Sigmoid colon (tissue), 4 donors: ENCODE data around the gene MACROD2.

Source experiments
- CTCF ChIP-seq, 4 experiments: fragments of 450-650 bp in 3 of 4; fragments of 200-600 bp in 1 of 4; IDR thresholded peaks; one replicate each; pipeline ENCODE4 v1.5.1; 2016 to 2019; ENCODE audit warnings: antibody characterized with exemption in 4 of 4, mild to moderate bottlenecking in 3 of 4, moderate library complexity in 2 of 4
- EP300 ChIP-seq, 4 donors: sonication (generic); formaldehyde crosslinking; IDR thresholded peaks; one replicate each; pipeline ENCODE4 v1.6.1; 2017; ENCODE audit warnings: antibody characterized with exemption in 4 of 4
- POLR2A ChIP-seq, 2 donors: fragments of 450-650 bp; IDR thresholded peaks; one replicate each; pipeline ENCODE4 v1.6.1; 2016; ENCODE audit warnings: antibody characterized with exemption in 2 of 2, mild to moderate bottlenecking in 2 of 2, moderate library complexity in 2 of 2
- POLR2AphosphoS5 ChIP-seq, 4 donors: sonication (generic); formaldehyde crosslinking; IDR thresholded peaks; one replicate each; pipeline ENCODE4 v1.6.1; 2017; ENCODE audit warnings: antibody characterized with exemption in 4 of 4

GRCh38 chr20:16043931-16044330 lies 2048.6 kb downstream of the MACROD2 start:
- TF ChIP-seq CTCF (IDR thresholded peaks at IDR 0.05): no peak
- no peak for TF ChIP-seq POLR2A (IDR thresholded peaks at IDR 0.05)
- no peak for TF ChIP-seq POLR2AphosphoS5 (IDR thresholded peaks at IDR 0.05)
- TF ChIP-seq EP300 (IDR thresholded peaks at IDR 0.05): no peak
